Stimulated activated naive CD4-positive, alpha-beta T cell treated with Interleukin-2 at 50 U/mL for 16 hours (primary cell): Measurements from ENCODE around the gene FA2H.
A peak's percentile ranks its signal among the peaks of the same experiment; 100 is the strongest.
"Not testable (repeated sequence)": the region's sequence is repeated elsewhere in the genome, so short reads cannot be mapped to it uniquely, and the experiment has no call there.

Experiments
- DNase-seq: peaks from one replicate; lab custom pipeline; 2025; lab: John Stamatoyannopoulos, UW

Gene FA2H

DNA sequence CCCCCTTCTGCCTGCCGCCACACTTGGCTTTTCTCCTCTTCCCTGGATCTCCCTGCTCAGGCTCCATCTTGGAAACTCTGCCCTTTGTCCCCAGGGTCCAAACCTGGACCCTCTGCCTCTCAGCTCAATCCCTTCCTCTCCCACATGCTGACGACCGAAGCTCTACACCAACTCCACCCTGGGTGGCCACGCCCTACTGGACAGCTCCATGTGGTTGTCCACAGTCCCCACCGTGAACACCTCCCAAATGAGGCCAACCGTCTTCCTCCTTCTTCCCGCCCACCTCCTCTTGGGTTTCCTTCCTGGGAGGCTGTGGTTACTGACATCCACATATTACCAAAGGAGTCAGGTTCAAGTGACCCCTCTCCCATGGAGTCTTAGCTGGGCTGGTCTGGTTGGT, 51.4 kb downstream of the FA2H start:
- DNase-seq, result no peak

DNA sequence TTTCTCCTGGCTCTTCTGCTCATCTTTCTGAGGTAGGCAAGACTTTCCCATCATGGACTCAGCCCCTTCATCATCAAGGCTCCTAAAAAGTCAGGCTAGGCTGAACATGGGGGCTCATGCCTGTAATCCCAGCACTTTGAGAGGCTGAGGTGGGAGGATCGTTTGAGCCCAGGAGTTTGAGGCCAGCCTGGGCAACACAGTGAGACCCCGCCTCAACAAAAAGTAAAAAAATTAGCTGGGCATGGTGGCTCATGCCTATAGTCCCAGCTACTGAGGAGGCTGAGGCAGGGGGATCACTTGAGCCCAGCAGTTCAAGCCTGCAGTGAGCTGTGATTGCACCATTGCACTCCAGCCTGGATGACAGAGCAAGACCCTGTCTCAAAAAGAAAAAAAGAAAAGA, 52.5 kb downstream of the FA2H start:
- DNase-seq, result not testable (repeated sequence)

GRCh38 chr16:74721716-74722115, 52.9 kb downstream of the FA2H start:
- no peak for DNase-seq

- no peak for DNase-seq
Measured at GRCh38 chr16:74720579-74720978, 54.0 kb downstream of the FA2H start.

GRCh38 chr16:74718741-74719610, 55.6 kb downstream of the FA2H start:
- no peak for DNase-seq

DNA sequence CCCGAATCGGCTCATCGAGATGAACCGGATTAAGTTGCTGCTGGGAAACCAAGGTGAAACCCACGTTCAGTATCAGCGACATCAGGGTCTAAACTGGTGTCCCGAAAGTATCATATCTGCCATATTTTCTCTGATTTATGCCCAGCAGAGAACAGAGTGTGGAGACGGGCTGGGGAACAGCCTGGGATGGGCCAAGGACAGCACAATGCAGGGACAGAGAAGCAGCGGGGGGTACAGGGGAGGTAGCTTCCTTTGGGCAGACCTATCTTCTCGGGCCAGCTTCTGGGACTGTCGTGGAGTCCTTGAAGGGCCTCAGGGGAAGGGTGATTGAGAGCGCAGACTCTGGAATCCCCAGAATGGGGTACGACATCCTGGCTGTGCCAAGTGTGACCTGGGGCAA, 56.5 kb downstream of the FA2H start:
- DNase-seq, result no peak

- DNase-seq, result no peak
Measured at GRCh38 chr16:74717367-74717766, 57.3 kb downstream of the FA2H start.

GRCh38 chr16:74716355-74716754, 58.3 kb downstream of the FA2H start:
- no peak for DNase-seq

- DNase-seq, result no peak
Measured at GRCh38 chr16:74713876-74714275, 60.7 kb downstream of the FA2H start.

DNA sequence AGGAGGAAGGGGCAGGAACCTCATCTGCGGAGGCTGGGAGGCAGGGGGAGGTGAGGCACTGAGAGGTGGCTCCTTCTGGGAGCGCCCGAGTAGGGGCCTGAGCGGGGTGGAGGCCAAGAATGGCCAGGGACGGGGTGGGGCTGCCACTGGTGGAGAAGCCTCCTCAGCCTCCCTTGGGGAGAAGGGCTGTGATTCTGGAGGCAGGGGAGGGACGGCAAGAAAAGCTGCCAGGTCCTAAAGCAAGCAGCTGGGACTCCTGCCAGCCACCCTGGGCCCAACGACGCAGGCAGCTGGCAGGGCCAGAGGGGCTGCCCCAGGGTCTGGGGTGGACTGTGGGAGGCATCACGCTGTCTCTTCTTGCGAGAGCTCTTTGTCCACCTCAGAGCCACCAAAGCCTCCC, 61.3 kb downstream of the FA2H start:
- no peak for DNase-seq

DNA sequence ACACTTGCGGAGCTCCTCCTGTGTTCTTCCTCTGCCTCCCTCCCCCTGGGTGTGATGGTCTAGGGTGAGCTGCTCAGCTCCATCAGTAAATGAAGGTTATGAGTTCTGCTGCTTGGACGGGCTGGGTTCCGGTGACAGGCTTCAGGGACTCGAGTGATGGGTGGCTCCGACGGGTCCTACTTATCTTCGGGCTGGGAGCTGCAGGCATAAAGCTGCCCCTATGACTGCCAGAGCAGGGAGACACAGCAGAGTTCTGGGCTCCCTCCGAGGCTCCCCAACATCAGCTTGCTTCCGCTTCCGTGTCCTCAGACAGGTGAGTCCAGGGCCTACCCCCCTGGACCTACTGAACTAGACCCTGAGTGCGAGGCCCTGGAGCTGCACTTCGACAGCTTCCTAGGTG, 62.7 kb downstream of the FA2H start:
- DNase-seq, result no peak

DNA sequence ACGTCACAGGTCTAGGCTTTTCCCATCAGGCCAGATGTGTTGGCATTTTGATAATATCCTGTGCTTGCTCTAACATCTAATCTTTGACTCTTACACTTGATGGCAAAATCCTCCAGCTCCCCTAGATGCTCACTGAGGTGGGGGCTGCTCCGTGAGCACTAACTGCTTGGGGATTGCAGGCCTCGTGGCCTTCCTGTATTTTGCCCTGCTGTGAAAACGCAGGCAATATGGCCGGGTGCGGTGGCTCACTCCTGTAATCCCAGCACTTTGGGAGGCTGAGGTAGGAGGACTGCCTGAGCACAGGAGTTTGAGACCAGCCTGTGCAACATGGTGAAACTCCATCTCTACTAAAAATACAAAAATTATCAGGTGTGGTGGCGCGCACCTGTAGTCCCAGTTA, 64.2 kb downstream of the FA2H start:
- no peak for DNase-seq

DNA sequence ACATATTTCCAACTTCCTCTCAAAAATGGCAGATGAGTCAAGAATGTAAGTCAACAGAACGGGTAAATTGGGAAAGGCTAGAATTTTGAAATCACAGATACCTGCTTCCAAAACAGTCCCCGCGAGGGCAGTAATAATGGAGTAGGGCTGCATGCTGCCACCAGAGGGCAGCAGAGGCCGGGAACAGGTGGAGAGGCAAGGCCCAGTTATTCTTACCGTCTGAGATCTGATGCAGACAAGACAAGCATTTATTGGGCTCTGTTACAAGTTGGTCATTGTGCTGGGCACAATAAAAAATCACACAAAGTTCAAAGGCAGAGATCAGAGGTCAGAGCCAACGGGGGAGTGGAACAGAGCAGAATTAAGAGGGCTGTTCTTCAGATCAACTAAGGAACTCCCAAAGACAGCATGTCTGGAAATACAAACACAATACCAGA, 65.2 kb downstream of the FA2H start:
- DNase-seq, result peak; percentile 71

- DNase-seq, result peak; percentile 59
Measured at GRCh38 chr16:74700438-74701225, 74.0 kb downstream of the FA2H start, which contains the start of gene MLKL. TSS of gene MLKL (minus strand) at chr16:74700862. CDS start at chr16:74695757, 5,105 bp downstream.

GRCh38 chr16:74700116-74700437, 74.5 kb downstream of the FA2H start:
- DNase-seq, result no peak

DNA sequence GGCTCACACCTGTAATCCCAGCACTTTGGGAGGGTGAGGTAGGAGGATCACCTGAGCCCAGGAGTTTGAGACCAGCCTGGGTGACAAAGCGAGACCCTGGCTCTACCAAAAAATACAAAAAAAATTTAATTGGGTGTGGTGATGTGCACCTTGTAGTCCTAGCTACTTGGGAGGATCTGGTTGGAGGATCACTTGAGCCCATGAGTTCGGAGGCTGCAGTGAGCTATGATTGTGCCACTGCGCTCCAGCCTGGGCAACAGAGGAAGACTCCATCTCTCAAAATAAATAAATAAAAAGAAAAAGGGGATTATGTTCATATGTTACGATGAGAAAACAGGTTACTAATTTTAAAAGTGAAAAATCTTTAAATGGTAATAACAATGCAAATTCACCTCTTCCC, 75.0 kb downstream of the FA2H start:
- no peak for DNase-seq

- no peak for DNase-seq
Measured at GRCh38 chr16:74698222-74698621, 76.4 kb downstream of the FA2H start.

DNA sequence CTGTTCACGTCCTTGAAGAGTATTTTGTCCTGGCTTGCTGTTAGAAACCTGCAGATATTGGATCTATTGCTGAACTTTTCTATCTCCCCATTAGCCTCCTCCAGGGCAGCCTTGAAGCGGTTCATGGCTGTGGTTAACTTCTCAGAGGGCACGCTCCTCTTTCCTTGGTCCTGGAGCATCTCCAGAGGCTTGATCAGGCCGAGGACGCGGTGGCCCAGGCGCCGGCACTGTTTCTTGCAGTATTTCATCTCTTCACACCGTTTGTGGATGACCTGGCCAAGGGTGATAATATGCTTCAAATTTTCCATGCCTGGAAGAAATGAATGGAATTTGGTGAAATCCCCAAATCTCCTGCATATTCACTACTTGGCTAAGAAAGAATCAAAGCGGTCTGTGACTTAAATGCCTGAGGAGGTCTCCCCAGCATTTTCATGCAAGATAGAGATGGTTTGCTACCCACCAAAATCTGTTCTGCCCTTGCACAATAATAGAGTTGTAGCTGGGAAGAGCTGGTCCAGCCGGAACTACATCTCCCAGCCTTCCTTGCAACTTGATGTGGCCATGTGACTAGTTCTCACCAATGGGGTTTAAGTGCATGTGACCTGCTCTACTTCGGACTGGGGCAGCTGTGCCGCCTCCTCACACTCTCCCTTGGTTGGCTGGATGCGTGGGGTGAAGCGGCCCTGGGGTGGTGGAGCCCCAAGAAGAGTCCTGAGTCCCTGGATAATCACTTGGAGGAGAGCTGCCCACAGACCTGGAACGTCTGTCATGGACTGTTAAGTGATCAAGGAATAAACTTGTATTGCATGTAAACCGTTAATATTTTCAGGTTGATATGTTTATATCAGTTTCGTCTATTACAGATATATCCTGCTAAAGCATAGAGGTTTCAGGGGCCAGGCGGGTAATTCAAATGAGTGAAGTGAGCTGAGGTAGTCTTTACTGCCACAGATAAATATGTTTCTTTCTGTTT, 78.9 kb downstream of the FA2H start:
- DNase-seq, result peak; percentile 39

DNA sequence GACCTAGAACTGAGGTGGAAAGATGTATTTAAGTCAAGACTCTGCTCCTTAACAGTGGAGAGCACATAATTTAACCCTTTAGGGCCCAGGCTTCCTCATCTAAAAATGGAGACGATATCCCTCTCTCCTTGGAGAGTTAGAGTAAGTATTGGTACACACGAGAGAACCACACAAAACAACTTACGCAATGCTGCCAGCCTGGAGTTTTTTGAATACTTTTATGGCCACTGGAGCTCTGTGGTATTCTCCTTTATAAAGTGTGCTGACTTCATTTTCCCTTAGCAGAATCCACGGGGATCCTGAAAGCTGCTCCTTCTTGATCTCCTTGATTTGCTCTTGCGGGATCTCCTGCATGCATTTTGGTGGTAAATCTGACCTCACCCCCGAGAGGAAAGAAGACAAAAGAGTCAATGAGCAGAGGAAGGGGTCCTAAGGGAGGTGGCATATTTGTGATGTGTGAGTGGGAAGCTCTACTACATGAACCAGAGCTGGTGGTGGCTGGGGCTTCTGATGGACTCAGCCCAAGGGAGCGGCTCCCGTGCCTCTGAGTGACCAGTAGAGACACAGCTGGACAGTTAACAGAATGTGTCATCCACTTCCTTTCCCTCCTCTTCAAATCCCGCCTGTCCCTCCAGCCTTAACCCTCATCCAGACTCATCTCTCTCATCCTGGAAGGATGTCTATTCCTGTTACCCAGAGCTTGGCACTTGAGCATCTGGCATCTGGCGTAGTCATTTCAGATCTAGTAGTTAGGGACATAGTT, 83.3 kb downstream of the FA2H start:
- no peak for DNase-seq

- no peak for DNase-seq
Measured at GRCh38 chr16:74682556-74682955, 92.1 kb downstream of the FA2H start.

DNA sequence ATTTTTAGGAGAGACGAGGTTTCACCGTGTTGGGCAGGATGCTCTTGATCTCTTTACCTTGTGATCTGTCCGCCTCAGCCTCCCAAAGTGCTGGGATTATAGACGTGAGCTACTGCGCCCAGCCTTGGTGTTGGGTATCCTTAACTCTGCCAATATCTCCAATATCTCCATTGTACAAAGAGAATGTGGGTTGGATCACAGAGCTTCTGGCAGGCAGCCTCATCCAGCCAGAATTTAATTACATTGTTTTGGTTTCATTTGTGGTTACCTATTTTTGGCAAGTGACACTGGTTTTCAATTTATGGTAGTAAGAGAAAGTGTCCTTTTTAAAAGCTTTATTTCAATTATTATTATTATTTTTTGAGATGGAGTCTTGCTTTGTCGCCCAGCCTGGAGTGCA, 93.9 kb downstream of the FA2H start:
- DNase-seq, result no peak
